ENCODE results near the gene CHTOP. TPM values are rescaled to one million over a fixed set of nuclear protein-coding genes. Genes with fewer than 3 reads are reported as not detected.

Gene CHTOP
- total RNA-seq, 6 experiments from 2014 or later = 21.9 to 29.7 (median 26.0) TPM

DNA sequence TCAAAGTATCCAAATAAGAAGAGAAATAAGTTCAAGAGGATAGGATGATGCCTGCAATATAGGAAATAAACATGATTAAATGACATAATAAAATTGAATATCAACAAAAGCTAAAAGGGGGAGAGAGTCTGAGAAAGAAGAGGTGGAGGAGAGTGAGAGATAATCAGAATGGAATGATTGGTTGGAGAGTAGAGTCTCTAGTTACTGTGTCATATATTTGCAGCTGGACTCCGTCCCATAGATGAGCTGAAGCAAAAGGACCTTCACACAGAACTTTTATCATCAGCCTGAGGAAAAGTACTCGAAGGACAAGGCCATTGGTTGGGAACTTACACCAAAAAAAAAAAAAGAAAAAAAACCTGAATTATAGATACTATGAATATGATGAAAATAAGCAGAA, 45.4 kb upstream of the CHTOP start:
- Histone ChIP-seq H3K27me3 (no peaks in the 10 kb centered on the region), H3K36me3 (no peaks in the 10 kb centered on the region), H3K4me3 (no peak overlapping the region), H3K4me1 (no peaks in the 10 kb centered on the region), H3K9me3 (no peaks in the 10 kb centered on the region), H3K27ac (no peak overlapping the region)
- intact Hi-C loops (cut with DNase I) = no loop called here
- DNase-seq (no peak), ATAC-seq (no peak)
- no peak for TF ChIP-seq POLR2A (IDR thresholded peaks at IDR 0.05)
- TF ChIP-seq, protein P1, sequence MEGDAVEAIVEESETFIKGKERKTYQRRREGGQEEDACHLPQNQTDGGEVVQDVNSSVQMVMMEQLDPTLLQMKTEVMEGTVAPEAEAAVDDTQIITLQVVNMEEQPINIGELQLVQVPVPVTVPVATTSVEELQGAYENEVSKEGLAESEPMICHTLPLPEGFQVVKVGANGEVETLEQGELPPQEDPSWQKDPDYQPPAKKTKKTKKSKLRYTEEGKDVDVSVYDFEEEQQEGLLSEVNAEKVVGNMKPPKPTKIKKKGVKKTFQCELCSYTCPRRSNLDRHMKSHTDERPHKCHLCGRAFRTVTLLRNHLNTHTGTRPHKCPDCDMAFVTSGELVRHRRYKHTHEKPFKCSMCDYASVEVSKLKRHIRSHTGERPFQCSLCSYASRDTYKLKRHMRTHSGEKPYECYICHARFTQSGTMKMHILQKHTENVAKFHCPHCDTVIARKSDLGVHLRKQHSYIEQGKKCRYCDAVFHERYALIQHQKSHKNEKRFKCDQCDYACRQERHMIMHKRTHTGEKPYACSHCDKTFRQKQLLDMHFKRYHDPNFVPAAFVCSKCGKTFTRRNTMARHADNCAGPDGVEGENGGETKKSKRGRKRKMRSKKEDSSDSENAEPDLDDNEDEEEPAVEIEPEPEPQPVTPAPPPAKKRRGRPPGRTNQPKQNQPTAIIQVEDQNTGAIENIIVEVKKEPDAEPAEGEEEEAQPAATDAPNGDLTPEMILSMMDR (IDR thresholded peaks at IDR 0.05) = no peak
- WGBS (ENCODE audit: insufficient coverage, low coverage, low lambda C conversion rate, missing lambda C conversion rate) = 85% methylated on average over 2 of the region's 2 CpGs

DNA sequence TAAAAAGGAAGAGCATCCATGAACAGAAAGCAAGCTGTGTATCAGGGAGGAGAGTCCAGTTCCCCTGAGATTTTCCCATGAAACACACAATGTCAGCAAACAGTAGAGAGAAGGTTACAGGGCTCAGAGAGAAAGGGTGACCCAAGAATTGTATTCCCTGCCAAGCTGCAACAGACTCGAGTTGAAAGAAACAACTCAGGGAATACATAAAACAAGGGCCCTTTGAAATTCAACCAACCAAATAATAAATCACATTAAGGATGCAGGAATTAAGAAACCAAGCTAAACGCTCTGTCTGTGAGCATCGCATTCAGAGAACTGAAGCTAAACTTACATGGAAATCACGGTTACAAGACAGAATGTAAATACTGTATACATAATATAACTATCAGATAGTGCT, 41.1 kb upstream of the CHTOP start:
- no peak for DNase-seq
- H3K27me3 ChIP-seq = no peaks in the 10 kb centered on the region
- H3K36me3 ChIP-seq = no peaks in the 10 kb centered on the region
- ATAC-seq = no peak
- no peak for TF ChIP-seq POLR2A (IDR thresholded peaks at IDR 0.05)
- TF ChIP-seq, protein P1 (IDR thresholded peaks at IDR 0.05) = no peak
- H3K27ac ChIP-seq = no peak overlapping the region
- H3K4me3 ChIP-seq = no peak overlapping the region
- H3K9me3 ChIP-seq = no peaks in the 10 kb centered on the region
- WGBS (ENCODE audit: insufficient coverage, low coverage, low lambda C conversion rate, missing lambda C conversion rate) = 75% methylated on average over 4 of the region's 4 CpGs
- H3K4me1 ChIP-seq = no peaks in the 10 kb centered on the region
- intact Hi-C loops (cut with DNase I) = no loop called here

DNA sequence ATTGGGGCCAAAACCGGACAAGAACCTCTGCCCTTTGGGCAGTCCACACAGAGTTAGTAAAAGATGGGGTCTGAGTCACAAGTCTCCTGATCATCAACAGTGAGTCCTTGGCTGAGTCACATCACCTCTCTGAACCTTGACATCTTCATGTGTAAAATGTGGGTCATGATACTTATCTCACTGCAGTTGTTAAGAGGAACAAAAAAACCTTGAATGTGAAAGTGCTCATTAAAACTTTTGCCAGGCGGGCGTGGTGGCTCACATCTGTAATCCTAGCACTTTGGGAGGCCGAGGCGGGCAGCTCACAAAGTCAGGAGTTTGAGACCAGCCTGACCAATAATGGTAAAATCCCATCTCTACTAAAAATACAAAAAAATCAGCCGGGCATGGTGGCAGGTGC, 36.7 kb upstream of the CHTOP start:
- peak in 1 of 4 donors; percentile 67 for ATAC-seq
- H3K27ac ChIP-seq = no peak overlapping the region
- no peaks in the 10 kb centered on the region for H3K36me3 ChIP-seq
- H3K4me1 ChIP-seq = no peaks in the 10 kb centered on the region
- no peak for DNase-seq
- TF ChIP-seq, protein P1 (IDR thresholded peaks at IDR 0.05) = no peak
- no peak for TF ChIP-seq POLR2A (IDR thresholded peaks at IDR 0.05)
- intact Hi-C loops (cut with DNase I) = no loop called here
- no peaks in the 10 kb centered on the region for H3K9me3 ChIP-seq
- no peak overlapping the region for H3K4me3 ChIP-seq
- H3K27me3 ChIP-seq = no peaks in the 10 kb centered on the region
- 91% methylated on average over 5 of the region's 6 CpGs for WGBS (ENCODE audit: insufficient coverage, low coverage, low lambda C conversion rate, missing lambda C conversion rate)

DNA sequence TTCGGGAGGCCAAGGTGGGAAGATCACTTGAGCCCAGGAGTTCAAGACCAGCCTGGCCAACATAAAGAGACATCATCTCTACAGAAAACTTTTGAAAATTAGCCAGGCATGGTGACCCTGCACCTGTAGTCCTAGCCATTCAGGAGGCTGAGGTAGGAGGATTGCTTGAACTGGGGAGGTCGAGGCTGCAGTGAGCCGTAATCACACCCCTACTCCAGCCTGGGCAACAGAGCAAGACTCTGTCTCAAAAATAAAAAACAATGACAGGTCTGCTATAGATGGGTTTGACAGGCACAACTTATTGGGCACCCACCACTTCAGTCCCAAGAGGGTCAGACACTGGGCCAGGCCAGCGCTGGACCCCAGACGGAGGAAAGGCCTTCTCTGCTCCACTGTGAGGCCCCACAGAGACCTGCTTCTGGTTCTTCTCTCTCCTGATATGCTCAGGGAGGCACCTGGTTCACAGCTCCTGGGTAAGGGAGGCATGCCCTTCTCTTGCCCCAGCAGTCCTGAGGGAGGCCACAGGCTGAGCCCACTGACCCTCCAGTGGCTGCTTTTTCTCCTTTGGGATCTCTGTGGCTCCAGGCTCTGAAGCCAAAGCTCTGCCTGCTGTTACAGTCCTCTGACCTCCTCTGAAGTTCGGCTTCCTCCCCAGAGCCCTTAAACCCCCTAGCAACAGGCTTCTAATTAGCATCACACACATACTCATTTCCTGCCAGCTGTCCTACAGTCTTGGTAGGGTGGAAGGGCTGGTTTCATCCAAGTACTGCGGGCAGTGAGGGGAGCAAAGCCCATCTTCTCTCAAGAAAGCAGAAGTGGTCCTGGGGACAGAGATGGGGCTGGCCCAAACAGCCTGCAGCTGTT, 35.3 kb upstream of the CHTOP start:
- Histone ChIP-seq H3K27me3 (no peaks in the 10 kb centered on the region), H3K36me3 (no peaks in the 10 kb centered on the region), H3K27ac (no peak overlapping the region), H3K4me3 (no peak overlapping the region), H3K9me3 (no peaks in the 10 kb centered on the region), H3K4me1 (no peaks in the 10 kb centered on the region)
- ATAC-seq (peak; percentile 29 to 56 (median 42)), DNase-seq (no peak)
- TF ChIP-seq POLR2A (IDR thresholded peaks at IDR 0.05) = no peak
- TF ChIP-seq, protein P1 (IDR thresholded peaks at IDR 0.05) = no peak
- intact Hi-C loops (cut with DNase I) = no loop called here
- WGBS (ENCODE audit: insufficient coverage, low coverage, low lambda C conversion rate, missing lambda C conversion rate) = 76% methylated on average over 7 of the region's 7 CpGs

Measured in right lobe of liver (tissue), 6 donors.